ENCODE measurements around the gene IRX4.

The IRX4 gene

DNA sequence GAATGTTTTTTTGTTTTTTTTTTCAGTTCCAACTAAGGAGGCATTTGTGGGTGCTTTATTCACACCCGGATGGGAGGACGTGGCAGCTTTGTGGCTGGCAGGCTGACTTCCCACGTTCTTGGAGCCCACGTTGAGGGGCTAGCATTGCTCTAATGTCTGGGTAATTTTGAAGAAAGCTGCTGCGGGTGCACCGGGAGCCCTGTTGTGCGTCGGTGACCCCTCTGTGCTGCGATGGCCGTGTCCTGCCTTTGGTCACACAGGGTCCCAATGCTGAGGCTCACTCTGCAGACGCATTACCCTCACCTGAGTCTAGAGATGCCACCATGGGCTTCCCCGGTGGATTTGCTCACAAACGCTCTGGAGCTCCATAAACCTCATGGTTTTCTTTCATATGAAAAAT lies 47.3 kb downstream of the IRX4 start:
- no peak for DNase-seq

DNA sequence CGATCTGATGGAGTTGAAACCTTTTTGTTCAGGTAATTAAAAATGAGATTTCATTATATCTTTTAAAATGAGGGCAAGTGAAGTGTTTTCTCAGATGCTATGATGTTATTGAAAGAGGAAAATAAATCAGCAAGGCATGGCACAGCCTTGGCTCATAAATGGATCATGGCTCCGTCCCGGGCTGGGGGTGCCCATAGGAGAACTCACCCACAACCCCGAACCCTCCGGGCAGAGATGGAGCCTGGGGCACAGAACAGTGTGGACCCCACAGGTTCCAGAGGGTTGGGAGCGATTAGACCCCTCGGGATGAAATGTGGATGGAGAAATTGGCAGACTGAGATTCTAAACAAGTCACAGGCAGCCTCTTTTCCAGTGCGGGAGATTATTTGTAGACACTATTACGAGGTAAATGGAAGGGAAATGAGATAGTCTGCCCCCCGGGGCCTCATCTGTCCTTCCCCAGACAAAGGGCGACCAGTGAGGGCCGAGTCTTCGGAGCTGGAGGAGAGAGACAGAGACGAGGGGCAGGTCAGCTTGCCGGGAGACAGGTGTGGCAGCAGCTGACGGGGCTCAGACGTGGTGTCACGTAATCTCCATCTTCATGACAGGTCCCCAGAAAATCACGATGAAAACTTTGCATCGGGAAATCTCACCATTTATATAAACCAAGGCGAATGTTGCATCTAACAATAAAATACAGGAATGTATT lies 47.9 kb downstream of the IRX4 start:
- DNase-seq = no peak

DNA sequence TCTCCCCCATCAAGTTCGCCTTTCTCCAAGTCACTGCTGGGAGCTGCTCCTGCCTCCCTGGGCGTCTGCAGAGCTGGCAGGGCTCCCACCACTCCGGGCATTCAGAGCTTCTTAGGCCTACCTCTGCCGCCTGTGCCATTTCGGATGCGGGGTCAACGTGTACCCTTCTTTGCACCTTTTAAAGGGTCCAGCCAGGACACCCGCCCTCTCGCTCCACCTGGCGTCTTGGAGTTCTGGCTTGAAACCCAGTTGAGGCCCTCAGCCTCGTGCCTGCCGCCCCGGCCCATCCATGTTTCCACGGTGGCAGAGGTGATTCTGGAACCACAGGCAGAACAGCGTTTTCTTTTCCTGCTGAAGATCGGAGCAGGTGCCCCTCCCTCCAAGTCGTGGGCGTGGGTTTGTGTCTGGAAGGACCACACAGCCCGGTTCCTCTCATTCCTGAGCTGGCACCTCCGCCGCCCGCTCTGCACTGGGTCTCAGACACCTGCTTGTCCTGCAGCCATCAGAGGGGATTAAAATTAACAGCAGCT lies 48.6 kb downstream of the IRX4 start:
- no peak for DNase-seq

DNA sequence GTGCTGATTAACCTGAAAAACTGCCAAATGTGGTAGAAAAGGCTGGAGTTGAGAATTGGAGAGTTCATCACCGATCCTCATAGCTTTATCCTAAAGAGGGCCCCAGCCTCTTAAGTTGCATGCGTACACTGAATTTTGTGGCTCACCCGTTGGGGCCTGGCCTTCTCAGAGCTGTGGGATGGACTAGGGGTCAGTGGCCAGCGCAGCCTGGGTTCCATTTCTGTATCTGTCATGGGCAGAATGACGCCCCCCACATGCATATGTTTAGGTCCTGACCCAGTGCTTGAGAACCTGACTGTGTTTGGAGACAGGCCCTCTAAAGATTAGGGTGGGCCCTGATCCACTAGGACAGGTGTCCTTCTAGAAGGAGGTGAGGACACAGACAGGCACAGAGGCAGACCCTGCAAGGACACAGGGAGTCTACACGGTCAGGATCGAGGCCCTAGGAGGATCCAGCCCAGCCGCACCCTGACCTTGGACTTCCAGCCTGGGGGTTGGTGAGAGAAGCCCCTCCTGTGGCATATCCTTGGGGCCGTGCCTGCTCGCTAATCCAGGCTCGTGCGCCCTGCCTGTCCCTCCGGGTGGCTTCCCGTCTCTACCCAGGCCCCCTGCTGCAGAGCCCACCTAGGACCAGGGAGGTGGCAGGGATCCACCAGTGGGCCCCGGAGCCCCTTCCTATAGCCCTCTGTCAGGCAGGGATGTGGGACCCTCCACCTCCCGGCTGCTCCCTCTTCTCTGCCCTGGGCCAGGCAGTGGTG lies 49.3 kb downstream of the IRX4 start:
- DNase-seq = no peak

DNA sequence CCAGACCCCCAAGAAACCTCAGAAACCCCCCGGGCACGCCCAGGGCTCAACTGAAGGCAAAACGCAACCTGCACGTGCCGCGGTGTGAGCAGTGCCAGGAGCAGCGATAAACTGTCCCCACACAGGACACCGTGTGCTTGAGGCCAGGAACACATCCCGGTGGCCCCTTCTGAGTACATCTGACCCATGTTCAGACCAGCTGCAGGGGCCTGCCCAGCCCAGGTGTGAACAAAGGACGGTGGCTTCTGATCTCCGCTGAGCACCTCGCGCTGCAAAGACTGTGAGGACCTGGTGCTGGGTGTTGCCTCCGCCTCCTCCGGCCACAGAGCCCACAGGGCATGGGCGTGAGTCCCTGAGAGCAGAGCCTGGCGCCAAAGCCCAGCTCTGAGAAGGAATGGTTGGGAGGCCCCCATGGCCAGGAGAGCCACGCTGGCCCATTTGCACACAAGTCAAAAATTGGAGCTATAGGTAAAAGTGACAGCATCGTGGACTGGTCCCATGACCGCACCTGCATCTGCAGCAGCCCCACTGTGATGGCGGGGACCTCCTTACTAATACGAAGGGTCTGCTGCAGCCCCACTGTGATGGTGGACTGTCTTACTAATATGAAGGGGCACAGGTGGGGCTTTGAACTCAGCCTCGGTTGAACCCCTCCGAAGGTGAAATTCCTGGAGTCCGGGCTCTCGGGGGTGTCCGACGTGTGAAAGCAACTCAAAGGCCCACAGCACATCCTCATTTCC lies 50.0 kb downstream of the IRX4 start:
- no peak for DNase-seq

DNA sequence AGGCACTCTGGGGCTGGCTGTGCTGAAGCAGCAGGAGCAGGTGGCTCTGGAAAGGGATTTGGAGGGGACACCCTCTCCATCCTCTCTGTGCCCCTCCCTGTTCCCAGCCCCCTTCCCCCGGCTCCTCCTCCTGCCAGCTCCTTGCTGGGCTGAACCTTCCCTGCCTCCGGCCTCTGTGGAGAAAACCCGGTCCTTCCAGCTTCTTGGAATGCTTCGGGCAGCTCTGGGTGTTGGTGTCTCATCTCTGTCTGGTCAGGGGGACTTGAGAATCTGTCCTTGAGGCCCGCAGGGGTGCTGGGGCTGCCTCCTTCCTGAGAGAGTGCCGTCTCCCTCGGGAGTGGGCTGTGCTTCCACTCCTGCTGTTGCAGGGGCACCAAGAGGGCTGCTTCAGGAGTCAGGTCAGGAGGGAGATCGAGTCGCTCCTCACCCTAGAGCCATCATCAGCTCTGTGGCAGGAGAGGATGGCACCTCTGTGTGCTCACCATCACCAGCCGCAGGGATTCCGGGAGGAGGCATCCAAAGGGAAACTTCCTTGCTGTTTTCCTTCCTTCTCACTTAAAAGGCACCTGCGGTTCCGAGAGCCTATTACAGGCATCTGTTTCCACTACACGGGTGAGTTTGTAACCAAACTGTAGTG lies 50.9 kb downstream of the IRX4 start:
- no peak for DNase-seq

DNA sequence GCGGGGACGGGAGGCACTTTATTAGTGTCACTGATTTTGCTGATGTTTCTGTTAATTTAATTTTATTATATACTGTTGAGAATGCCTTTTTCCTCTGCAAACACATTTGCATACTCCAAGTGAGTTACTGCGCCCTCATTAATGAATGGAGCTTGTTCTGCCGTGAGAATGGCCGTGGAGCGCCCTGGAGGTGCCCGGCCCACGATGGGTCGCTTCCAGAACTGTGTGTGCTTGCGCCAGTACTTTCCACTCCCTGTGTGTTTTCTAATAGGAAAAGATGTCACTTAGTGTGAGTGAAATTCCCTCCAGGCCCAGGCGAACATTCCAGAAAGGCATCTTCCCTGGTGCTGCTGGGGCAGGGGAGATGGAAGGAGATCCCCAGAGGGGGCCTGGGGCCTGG lies 51.5 kb downstream of the IRX4 start:
- no peak for DNase-seq

DNA sequence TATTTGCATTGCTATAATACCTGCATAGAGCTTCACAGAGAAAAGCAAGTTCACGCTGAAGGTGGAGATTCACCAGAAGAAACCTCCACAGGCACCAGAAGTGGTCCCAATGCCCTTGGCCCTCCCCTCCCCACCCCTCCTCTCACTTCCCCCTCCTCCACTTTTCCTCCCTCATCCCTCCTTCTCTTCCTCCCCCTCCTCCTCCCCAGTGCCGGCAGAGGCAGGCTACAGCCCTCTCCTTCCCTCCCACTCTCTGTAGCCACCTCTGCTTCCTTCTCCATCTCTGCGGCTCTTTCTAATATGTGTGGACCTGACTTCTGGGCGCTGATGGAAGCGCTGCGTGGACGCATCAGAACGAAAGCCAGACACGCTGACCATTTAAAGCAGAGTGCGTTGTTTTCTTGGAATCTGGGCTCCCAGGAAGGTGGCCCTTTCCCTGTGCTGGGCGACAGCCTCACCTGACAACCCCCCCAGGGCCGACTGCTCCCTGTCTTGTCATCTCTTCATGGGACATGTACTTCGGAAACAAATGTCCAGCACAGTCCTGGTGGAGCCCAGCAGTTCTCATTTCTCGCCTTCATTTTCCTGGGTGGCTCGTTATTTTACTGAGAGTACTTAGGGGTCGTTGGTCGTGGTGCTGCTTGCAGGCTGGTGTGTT lies 52.0 kb downstream of the IRX4 start:
- no peak for DNase-seq

DNA sequence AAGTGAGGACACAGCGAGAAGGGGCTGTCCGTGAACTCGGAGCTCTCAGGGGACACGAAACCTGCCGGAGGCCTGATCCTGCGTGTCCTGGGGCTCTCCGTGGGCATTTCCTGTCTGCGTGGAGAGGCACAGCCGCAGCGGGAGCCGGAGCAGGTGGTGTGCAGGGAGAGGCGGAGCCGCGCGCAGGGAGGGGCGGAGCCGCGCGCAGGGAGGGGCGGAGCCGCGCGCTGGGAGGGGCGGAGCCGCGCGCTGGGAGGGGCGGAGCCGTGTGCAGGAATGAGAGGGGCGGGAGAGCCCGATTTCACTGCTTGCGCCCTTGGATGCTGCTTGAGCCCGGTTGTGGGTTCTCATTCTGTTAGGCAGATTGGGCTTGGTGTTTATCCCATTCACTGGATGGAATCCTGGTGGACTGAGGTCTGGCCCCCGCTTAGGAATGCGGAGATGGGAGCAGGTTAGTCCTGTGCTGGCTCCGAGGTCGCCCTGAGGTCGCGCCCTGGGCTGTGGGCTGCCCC lies 54.8 kb downstream of the IRX4 start:
- DNase-seq = no peak

Measured in MV-4-11 (cell line).